PFSK-1 (cell line): ENCODE measurements around the gene OR8B3.

Experiments
- POLR2AphosphoS5 ChIP-seq: IDR thresholded peaks from 2 replicates; pipeline ENCODE4 v1.6.1; 2012; ENCODE audit warnings: low read depth, mild to moderate bottlenecking, control low read depth, low read length, moderate library complexity
- SIN3A ChIP-seq: IDR thresholded peaks from 2 replicates; pipeline ENCODE4 v1.6.1; 2012; ENCODE audit warnings: mild to moderate bottlenecking, low read length, moderate library complexity, borderline replicate concordance; ENCODE audit not compliant: insufficient read depth
- TAF1 ChIP-seq: IDR thresholded peaks from 2 replicates; pipeline ENCODE4 v1.6.1; 2012; ENCODE audit warnings: low read length, control low read depth, borderline replicate concordance; ENCODE audit not compliant: insufficient read depth
- TF ChIP-seq, protein P1 (sequence below), 2 experiments: IDR thresholded peaks; 2 replicates each; pipeline versions ENCODE4 v1.6.1 to v1.8.0; 2011 to 2012; ENCODE audit warnings: low read depth in 2 of 2, low read length in 2 of 2, control low read depth in 1 of 2, inconsistent platforms in 1 of 2, mild to moderate bottlenecking in 1 of 2, moderate library complexity in 1 of 2; ENCODE audit not compliant: insufficient read depth in 1 of 2

- TF ChIP-seq POLR2AphosphoS5 (no peak), SIN3A (no peak), TAF1 (no peak)
- TF ChIP-seq, protein P1, sequence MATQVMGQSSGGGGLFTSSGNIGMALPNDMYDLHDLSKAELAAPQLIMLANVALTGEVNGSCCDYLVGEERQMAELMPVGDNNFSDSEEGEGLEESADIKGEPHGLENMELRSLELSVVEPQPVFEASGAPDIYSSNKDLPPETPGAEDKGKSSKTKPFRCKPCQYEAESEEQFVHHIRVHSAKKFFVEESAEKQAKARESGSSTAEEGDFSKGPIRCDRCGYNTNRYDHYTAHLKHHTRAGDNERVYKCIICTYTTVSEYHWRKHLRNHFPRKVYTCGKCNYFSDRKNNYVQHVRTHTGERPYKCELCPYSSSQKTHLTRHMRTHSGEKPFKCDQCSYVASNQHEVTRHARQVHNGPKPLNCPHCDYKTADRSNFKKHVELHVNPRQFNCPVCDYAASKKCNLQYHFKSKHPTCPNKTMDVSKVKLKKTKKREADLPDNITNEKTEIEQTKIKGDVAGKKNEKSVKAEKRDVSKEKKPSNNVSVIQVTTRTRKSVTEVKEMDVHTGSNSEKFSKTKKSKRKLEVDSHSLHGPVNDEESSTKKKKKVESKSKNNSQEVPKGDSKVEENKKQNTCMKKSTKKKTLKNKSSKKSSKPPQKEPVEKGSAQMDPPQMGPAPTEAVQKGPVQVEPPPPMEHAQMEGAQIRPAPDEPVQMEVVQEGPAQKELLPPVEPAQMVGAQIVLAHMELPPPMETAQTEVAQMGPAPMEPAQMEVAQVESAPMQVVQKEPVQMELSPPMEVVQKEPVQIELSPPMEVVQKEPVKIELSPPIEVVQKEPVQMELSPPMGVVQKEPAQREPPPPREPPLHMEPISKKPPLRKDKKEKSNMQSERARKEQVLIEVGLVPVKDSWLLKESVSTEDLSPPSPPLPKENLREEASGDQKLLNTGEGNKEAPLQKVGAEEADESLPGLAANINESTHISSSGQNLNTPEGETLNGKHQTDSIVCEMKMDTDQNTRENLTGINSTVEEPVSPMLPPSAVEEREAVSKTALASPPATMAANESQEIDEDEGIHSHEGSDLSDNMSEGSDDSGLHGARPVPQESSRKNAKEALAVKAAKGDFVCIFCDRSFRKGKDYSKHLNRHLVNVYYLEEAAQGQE (IDR thresholded peaks at IDR 0.05; ENCODE audit: insufficient read depth in 1 of 2, low read depth in 2 of 2, low read length in 2 of 2) = no peak
Observed at GRCh38 chr11:124384399-124384798, 14.4 kb downstream of the OR8B3 start, which contains the start of gene OR8B2.
